ENCODE measurements around the gene C3.

Gene C3

GRCh38 chr19:6744381-6745301 is 24.2 kb upstream of the C3 start:
- TF ChIP-seq, protein P1, sequence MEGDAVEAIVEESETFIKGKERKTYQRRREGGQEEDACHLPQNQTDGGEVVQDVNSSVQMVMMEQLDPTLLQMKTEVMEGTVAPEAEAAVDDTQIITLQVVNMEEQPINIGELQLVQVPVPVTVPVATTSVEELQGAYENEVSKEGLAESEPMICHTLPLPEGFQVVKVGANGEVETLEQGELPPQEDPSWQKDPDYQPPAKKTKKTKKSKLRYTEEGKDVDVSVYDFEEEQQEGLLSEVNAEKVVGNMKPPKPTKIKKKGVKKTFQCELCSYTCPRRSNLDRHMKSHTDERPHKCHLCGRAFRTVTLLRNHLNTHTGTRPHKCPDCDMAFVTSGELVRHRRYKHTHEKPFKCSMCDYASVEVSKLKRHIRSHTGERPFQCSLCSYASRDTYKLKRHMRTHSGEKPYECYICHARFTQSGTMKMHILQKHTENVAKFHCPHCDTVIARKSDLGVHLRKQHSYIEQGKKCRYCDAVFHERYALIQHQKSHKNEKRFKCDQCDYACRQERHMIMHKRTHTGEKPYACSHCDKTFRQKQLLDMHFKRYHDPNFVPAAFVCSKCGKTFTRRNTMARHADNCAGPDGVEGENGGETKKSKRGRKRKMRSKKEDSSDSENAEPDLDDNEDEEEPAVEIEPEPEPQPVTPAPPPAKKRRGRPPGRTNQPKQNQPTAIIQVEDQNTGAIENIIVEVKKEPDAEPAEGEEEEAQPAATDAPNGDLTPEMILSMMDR (IDR thresholded peaks at IDR 0.05; ENCODE audit: borderline replicate concordance, control extremely low read depth, extremely low read depth, insufficient read depth, missing control alignments), result no peak
- in situ Hi-C loops (cut with MboI; ENCODE audit: low sequenced_read_pairs, unreplicated experiment), result loop anchor here (10.0 kb wide), 1 partner anchor 120 kb away; no protein-coding TSS in a partner anchor
- no peak for DNase-seq (ENCODE audit: low spot score)

DNA sequence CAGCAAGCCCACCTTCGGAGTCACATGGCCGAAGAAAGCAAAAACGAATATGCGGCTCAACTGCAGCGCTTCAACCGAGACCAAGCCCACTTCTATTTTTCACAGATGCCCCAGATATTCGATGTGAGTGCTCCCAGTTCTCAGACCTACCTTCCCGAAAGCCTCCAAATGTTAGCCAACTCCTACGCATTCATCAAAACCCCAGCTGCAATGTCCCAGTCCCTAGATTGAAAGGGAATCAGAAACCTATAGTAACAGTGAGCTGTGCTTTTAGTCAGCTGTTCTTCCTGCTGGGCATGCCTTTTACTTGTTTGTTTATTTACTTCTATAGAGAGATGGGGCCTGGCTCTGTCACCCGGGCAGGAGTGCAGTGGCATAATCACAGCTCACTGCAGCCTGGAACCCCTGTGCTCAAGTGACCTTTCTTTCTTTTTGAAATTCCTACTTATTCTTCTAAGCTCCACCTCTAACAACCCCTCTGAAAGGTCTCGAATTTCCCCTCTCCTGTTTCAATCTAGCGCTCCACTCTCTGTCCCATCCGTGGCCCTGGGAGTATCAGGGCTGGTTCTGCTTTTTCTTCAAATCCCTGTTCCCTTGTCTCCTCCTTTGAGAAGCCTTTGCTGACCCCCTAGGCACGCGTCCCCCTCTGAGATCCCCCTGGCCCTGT is 23.4 kb upstream of the C3 start:
- in situ Hi-C loops (cut with MboI; ENCODE audit: low sequenced_read_pairs, unreplicated experiment), result loop anchor here (10.0 kb wide), 1 partner anchor 121 kb away; no protein-coding TSS in a partner anchor
- DNase-seq (ENCODE audit: low spot score), result no peak
- TF ChIP-seq, protein P1 (IDR thresholded peaks at IDR 0.05; ENCODE audit: borderline replicate concordance, control extremely low read depth, extremely low read depth, insufficient read depth, missing control alignments), result no peak

DNA sequence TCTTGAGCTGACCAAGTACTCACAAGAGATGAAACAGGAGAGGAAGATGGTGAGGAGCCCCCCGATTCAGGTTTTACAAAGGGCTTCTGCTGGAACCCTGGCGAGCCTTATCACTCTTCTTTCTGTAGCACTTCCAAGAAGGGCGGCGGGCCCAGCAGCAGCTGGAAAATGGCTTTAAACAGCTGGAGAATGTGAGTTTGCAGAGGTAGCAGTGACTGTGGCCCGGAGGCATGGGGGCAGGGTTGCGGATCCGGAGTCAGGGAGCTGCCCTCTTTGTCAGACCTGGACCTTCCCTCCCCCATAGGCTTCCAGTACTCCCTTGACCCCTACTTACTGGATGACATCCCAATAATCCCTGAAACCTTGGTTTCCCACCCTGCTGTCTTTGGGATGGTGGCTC is 22.6 kb upstream of the C3 start:
- in situ Hi-C loops (cut with MboI; ENCODE audit: low sequenced_read_pairs, unreplicated experiment), result loop anchor here (10.0 kb wide), 1 partner anchor 122 kb away; no protein-coding TSS in a partner anchor
- DNase-seq (ENCODE audit: low spot score), result no peak
- TF ChIP-seq, protein P1 (IDR thresholded peaks at IDR 0.05; ENCODE audit: borderline replicate concordance, control extremely low read depth, extremely low read depth, insufficient read depth, missing control alignments), result no peak

GRCh38 chr19:6740589-6741343 is 20.3 kb upstream of the C3 start:
- no peak for DNase-seq (ENCODE audit: low spot score)
- in situ Hi-C loops (cut with MboI; ENCODE audit: low sequenced_read_pairs, unreplicated experiment), result loop anchor here (10.0 kb wide), 1 partner anchor 124 kb away; no protein-coding TSS in a partner anchor
- TF ChIP-seq, protein P1 (IDR thresholded peaks at IDR 0.05; ENCODE audit: borderline replicate concordance, control extremely low read depth, extremely low read depth, insufficient read depth, missing control alignments), result no peak

DNA sequence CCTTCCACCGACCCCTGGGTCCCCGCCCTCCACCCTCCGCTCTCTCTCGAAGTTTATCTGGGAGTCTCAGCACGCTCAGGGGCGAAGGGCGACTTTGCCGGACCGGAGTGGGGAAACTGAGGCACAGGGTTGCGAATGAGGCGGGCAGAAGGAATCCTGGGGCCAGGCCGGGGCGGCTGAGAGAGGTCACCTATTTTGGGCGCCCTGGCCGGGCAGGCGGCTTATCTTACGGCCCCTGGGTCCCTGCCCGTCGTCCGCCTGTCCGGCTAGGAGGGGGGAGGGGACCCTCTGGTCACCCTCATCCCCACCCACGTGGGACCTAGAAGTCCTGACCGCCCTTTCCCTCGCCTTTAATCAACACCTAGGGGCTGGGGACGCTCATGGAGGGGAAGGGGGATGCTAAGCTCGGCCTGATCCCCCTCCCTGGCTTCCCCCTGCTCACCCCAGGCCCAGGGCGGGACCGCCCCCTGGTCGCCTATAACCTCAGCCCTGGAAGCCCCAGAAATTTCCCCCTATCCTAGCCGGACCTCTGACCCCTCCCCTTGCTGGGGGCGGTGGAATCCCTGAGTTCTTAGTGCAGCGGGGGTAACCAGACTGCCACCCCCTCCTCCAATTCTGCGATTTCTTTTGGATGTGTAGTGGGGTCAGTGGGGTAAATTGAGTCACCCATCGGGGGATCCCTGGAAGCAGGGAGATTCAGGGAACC is 19.6 kb upstream of the C3 start:
- in situ Hi-C loops (cut with MboI; ENCODE audit: low sequenced_read_pairs, unreplicated experiment), result loop anchor here (5.0 to 10.0 kb wide), 2 partner anchors 125 to 218 kb away; no protein-coding TSS in a partner anchor
- TF ChIP-seq, protein P1 (IDR thresholded peaks at IDR 0.05; ENCODE audit: borderline replicate concordance, control extremely low read depth, extremely low read depth, insufficient read depth, missing control alignments), result no peak
- DNase-seq (ENCODE audit: low spot score), result peak; percentile 71
